Chondrocyte (in vitro differentiated cells): Measurements from ENCODE around the gene STPG3. TPM values are rescaled to one million over a fixed set of nuclear protein-coding genes. Genes with fewer than 3 reads are reported as not detected.

ENCODE experiments used
- DNase-seq: peaks from one replicate; pipeline ENCODE4 v3.0.0; 2021; ENCODE audit warnings: mixed read lengths, low spot score
- H3K27ac Mint-ChIP-seq: one replicate; pipeline ENCODE4 v1.8.0; 2021; ENCODE audit warnings: mild to moderate bottlenecking, moderate library complexity, mixed read lengths; ENCODE audit not compliant: unreplicated experiment
- H3K27me3 Mint-ChIP-seq: 2 replicates; pipeline ENCODE4 v1.8.0; 2021; ENCODE audit warnings: low read depth, mixed read lengths
- H3K36me3 Mint-ChIP-seq: 2 replicates; pipeline ENCODE4 v1.8.0; 2021; ENCODE audit warnings: low read depth, mixed read lengths
- H3K4me1 Mint-ChIP-seq: 2 replicates; pipeline ENCODE4 v1.8.0; 2021; ENCODE audit warnings: low read depth, mild to moderate bottlenecking, mixed read lengths
- H3K4me3 Mint-ChIP-seq: one replicate; pipeline ENCODE4 v1.8.0; 2021; ENCODE audit warnings: mild to moderate bottlenecking, moderate library complexity, mixed read lengths; ENCODE audit not compliant: unreplicated experiment
- H3K9me3 Mint-ChIP-seq: 2 replicates; pipeline ENCODE4 v1.8.0; 2021; ENCODE audit warnings: low read depth, mixed read lengths
- total RNA-seq: library from RNA; stranded (reverse); gene quantifications from 3 replicates; pipeline ENCODE4 v1.2.1, GENCODE V29; 2021
- TF ChIP-seq, protein P1 (sequence below): fragments of 200-600 bp; sonication (generic); IDR thresholded peaks from 2 replicates; pipeline ENCODE4 v1.5.0; 2021; ENCODE audit warnings: antibody characterized with exemption, mild to moderate bottlenecking, moderate library complexity

Gene STPG3
- total RNA-seq, 1 donor from 2014 or later: not detected

DNA sequence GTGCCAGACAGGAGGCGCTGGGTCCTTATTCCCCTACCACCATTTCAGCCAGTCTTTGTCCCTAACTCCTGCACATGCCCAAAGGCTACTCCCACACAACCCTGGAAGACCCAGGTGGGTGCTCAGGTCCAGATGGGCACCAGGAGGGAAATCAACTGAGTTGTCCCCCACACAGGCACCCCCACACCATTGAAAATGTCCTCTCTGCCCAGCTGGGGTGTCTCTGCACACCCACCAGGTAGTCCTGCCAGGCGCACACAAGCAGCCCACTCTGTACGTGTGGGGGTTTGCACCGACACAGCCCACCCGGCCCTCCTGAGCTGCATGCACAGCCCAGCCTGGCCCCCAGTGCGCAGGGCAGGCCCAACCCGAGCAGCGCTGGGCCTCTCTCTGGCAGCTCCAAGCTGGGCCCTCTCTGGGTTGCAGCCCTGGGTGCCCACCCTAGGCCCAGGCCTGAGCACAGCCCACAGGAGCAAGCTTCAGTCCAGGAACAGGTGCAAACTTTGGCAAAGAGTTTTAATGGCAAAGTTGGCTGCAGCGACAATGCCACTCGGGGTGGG lies 31.2 kb upstream of the STPG3 start:
- H3K36me3 Mint-ChIP-seq: peaks cover 2% of the 10 kb centered on the region
- peaks cover 14% of the 10 kb centered on the region for H3K4me1 Mint-ChIP-seq
- H3K4me3 Mint-ChIP-seq: no peak overlapping the region
- no peak for DNase-seq
- no peaks in the 10 kb centered on the region for H3K27me3 Mint-ChIP-seq
- H3K27ac Mint-ChIP-seq: no peak overlapping the region
- H3K9me3 Mint-ChIP-seq: no peaks in the 10 kb centered on the region
- TF ChIP-seq, protein P1, sequence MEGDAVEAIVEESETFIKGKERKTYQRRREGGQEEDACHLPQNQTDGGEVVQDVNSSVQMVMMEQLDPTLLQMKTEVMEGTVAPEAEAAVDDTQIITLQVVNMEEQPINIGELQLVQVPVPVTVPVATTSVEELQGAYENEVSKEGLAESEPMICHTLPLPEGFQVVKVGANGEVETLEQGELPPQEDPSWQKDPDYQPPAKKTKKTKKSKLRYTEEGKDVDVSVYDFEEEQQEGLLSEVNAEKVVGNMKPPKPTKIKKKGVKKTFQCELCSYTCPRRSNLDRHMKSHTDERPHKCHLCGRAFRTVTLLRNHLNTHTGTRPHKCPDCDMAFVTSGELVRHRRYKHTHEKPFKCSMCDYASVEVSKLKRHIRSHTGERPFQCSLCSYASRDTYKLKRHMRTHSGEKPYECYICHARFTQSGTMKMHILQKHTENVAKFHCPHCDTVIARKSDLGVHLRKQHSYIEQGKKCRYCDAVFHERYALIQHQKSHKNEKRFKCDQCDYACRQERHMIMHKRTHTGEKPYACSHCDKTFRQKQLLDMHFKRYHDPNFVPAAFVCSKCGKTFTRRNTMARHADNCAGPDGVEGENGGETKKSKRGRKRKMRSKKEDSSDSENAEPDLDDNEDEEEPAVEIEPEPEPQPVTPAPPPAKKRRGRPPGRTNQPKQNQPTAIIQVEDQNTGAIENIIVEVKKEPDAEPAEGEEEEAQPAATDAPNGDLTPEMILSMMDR: no peak

DNA sequence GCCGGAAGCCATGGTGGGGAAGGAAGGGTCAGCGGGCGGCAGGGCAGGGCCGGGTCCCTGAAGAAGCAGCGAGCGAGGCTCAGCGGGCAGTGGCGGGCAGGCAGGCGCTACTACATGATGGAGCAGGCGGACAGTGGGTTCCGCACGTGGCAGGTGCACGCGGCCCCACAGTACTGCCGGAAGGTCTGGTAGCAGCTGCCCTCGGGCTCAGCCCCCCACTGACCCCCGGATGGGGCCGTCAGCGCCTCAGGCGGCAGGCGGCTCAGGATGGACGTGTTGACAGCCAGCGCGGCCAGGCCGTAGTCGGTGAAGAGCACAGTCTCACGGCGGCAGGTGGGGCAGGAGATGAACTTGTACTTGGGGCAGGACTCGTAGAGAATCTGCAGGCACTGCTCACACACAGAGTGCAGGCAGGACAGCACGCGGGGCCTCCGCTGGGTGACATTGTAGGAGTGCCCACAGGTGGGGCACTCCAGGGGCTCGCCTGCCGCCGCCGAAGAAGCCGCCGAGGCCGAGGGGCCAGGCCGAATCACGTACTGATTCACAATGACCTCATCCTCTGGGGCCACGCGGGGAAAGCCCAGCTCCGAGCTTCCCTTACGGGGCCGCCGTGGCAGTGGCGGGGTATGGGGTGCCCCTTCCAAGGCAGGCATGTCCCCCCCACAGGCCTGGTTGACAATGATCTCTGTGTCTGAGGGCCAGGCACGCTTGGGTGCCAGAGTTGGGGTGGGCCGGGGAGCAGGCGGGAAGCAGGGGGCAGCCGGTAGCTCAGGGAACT lies 30.6 kb upstream of the STPG3 start:
- H3K9me3 Mint-ChIP-seq: no peaks in the 10 kb centered on the region
- peaks cover 14% of the 10 kb centered on the region for H3K4me1 Mint-ChIP-seq
- DNase-seq: no peak
- no peak overlapping the region for H3K27ac Mint-ChIP-seq
- H3K36me3 Mint-ChIP-seq: peaks cover under 1% of the 10 kb centered on the region
- no peaks in the 10 kb centered on the region for H3K27me3 Mint-ChIP-seq
- H3K4me3 Mint-ChIP-seq: peak overlapping the region; percentile 2
- TF ChIP-seq, protein P1: no peak

- TF ChIP-seq, protein P1: no peak
- Mint-ChIP-seq H3K27me3 (no peaks in the 10 kb centered on the region), H3K27ac (no peak overlapping the region), H3K36me3 (no peaks in the 10 kb centered on the region), H3K4me1 (peaks cover 14% of the 10 kb centered on the region), H3K4me3 (no peak overlapping the region), H3K9me3 (no peaks in the 10 kb centered on the region)
- no peak for DNase-seq
These were observed 30.0 kb upstream of the STPG3 start for GRCh38 chr9:137221095-137221505.

- TF ChIP-seq, protein P1: no peak
- Mint-ChIP-seq H3K36me3 (no peaks in the 10 kb centered on the region), H3K27ac (no peak overlapping the region), H3K9me3 (no peaks in the 10 kb centered on the region), H3K4me1 (peaks cover 14% of the 10 kb centered on the region), H3K4me3 (no peak overlapping the region), H3K27me3 (no peaks in the 10 kb centered on the region)
- DNase-seq: no peak
These were observed 29.5 kb upstream of the STPG3 start for GRCh38 chr9:137221506-137222111.

- Mint-ChIP-seq H3K36me3 (no peaks in the 10 kb centered on the region), H3K27ac (peak within 1 kb of the TSS; percentile 45), H3K4me1 (peaks cover 17% of the 10 kb centered on the region), H3K4me3 (peak within 1 kb of the TSS; percentile 70), H3K27me3 (no peaks in the 10 kb centered on the region), H3K9me3 (no peaks in the 10 kb centered on the region)
- DNase-seq: no peak
- TF ChIP-seq, protein P1: no peak
These were observed 28.7 kb upstream of the STPG3 start, which contains the start of gene RNF208 for GRCh38 chr9:137222190-137223077. Gene RNF208 (minus strand): TSS chr9:137222240. CDS start chr9:137221212, 1,028 bp downstream.
